ENCODE results near the gene CRHR2. TPM values are rescaled to one million over a fixed set of nuclear protein-coding genes. Genes with fewer than 3 reads are reported as not detected.

CRHR2 gene
- total RNA-seq, 1 experiment from 2014 or later, result 0.22 TPM

- Mint-ChIP-seq H3K36me3 (no peaks in the 10 kb centered on the region), H3K4me3 (no peak overlapping the region), H3K4me1 (peaks cover 9% of the 10 kb centered on the region), H3K9me3 (no peaks in the 10 kb centered on the region), H3K27ac (peak overlapping the region; percentile 27; the same call in 1 of the 2 replicates), H3K27me3 (ENCODE audit: low read depth) (no peaks in the 10 kb centered on the region)
- ATAC-seq (no peak), DNase-seq (ENCODE audit: low spot score) (no peak)
- ChIA-PET CTCF (interaction anchor here (1.7 to 2.1 kb wide), 2 partner anchors 10 to 26 kb away, joined by 4 to 9 read pairs; partner anchors contain the start of gene CRHR2), POLR2A (interaction anchor here (1.5 kb wide), 1 partner anchor 44 kb away, joined by 3 read pairs; no protein-coding TSS in a partner anchor)
- no peak for TF ChIP-seq CTCF (IDR thresholded peaks at IDR 0.05)
- no peak for TF ChIP-seq GTF2I (CRISPR knock-in tag; conservative IDR thresholded peaks at IDR 0.05)
- no peak for TF ChIP-seq NFE2L1 (CRISPR knock-in tag; IDR thresholded peaks at IDR 0.05)
- no peak for TF ChIP-seq FOXJ3 (CRISPR knock-in tag; IDR thresholded peaks at IDR 0.05; ENCODE audit: borderline replicate concordance)
- no peak for TF ChIP-seq MXD4 (CRISPR knock-in tag; IDR thresholded peaks at IDR 0.05; ENCODE audit: borderline replicate concordance)
- TF ChIP-seq ATF6 (CRISPR knock-in tag; IDR thresholded peaks at IDR 0.05), result no peak
- no peak for TF ChIP-seq AR (CRISPR knock-in tag; IDR thresholded peaks at IDR 0.05)
- no peak for TF ChIP-seq ERG (CRISPR knock-in tag; IDR thresholded peaks at IDR 0.05)
- no peak for TF ChIP-seq E2F4 (CRISPR knock-in tag; IDR thresholded peaks at IDR 0.05; ENCODE audit: borderline replicate concordance, low read depth)
- TF ChIP-seq ATF1 (CRISPR knock-in tag; IDR thresholded peaks at IDR 0.05), result no peak
- TF ChIP-seq STAT6 (CRISPR knock-in tag; conservative IDR thresholded peaks at IDR 0.05; ENCODE audit: low read depth), result no peak
- TF ChIP-seq FOXP1 (CRISPR knock-in tag; IDR thresholded peaks at IDR 0.05; ENCODE audit: borderline replicate concordance), result no peak
- no peak for TF ChIP-seq KAT7 (CRISPR knock-in tag; IDR thresholded peaks at IDR 0.05; ENCODE audit: borderline replicate concordance)
- TF ChIP-seq FOXK1 (CRISPR knock-in tag; IDR thresholded peaks at IDR 0.05), result no peak
Measured at GRCh38 chr7:30708412-30708811, 26.2 kb upstream of the CRHR2 start.
